Coronary artery (tissue), 2 donors: ENCODE measurements around the gene CDK5RAP3.

Source experiments
- DNase-seq: peaks from one replicate; pipeline ENCODE4 v3.0.0-alpha.2; 2017; ENCODE audit warnings: low spot score
- H3K27ac ChIP-seq, 2 donors: fragments of 200-600 bp; sonication (generic); one replicate each; pipeline ENCODE4 v1.5.1; 2016 to 2019
- H3K4me3 ChIP-seq: fragments of 200-600 bp; sonication (generic); 2 replicates; pipeline ENCODE4 v1.5.1; 2016; ENCODE audit warnings: mild to moderate bottlenecking, moderate library complexity
- TF ChIP-seq, protein P1 (sequence below): fragments of 200-600 bp; sonication (generic); IDR thresholded peaks from one replicate; pipeline ENCODE4 v1.5.1; 2019; ENCODE audit warnings: antibody characterized with exemption

CDK5RAP3 gene

DNA sequence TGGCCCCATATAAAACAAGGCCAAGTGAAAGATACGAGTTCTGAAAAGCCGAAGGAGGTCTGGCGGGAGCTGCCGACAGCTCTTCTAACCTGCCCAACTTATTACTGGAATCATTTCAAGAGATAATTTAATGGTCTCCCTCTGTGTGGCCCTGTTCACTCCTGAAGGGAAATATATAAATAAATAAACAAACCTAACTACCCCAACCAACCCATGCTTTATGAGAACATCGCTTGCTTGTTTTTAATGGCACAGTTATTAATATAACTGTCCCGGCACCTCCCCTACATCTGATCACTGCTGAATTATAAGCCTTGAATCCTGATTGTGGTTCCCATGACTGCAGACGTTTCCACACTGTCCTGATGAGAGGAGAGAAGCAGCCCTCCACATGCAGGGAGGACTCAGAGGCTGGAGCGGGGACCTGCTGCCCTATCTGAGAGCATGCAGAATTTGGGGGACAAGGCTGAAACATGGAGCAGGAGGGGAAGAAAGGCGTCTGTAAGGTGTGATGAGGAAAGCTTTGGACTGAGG, 22.2 kb downstream of the CDK5RAP3 start:
- no peak overlapping the region for H3K4me3 ChIP-seq
- DNase-seq: no peak
- H3K27ac ChIP-seq: no peak overlapping the region
- TF ChIP-seq, protein P1, sequence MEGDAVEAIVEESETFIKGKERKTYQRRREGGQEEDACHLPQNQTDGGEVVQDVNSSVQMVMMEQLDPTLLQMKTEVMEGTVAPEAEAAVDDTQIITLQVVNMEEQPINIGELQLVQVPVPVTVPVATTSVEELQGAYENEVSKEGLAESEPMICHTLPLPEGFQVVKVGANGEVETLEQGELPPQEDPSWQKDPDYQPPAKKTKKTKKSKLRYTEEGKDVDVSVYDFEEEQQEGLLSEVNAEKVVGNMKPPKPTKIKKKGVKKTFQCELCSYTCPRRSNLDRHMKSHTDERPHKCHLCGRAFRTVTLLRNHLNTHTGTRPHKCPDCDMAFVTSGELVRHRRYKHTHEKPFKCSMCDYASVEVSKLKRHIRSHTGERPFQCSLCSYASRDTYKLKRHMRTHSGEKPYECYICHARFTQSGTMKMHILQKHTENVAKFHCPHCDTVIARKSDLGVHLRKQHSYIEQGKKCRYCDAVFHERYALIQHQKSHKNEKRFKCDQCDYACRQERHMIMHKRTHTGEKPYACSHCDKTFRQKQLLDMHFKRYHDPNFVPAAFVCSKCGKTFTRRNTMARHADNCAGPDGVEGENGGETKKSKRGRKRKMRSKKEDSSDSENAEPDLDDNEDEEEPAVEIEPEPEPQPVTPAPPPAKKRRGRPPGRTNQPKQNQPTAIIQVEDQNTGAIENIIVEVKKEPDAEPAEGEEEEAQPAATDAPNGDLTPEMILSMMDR: no peak

DNA sequence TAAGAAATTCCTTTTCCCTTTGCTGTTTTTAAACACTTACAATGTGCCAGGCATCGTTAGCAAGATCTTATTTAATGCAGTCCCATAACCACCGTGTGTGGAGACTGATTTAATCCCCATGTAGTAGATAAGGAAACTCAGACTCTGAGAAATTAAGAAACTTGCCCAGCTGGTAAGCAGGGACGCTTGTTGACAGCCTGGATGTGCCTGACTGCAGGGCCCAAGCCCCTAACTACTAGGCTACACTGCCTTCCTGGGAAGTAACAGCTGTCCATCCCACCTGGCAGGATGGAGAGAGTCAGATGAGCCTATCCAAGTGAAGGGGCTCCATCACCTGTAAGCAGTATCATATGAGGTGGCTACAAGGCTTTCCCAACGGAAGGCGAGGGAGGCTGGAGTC, 23.1 kb downstream of the CDK5RAP3 start:
- DNase-seq: no peak
- TF ChIP-seq, protein P1: no peak
- H3K4me3 ChIP-seq: no peak overlapping the region
- H3K27ac ChIP-seq: no peak overlapping the region

DNA sequence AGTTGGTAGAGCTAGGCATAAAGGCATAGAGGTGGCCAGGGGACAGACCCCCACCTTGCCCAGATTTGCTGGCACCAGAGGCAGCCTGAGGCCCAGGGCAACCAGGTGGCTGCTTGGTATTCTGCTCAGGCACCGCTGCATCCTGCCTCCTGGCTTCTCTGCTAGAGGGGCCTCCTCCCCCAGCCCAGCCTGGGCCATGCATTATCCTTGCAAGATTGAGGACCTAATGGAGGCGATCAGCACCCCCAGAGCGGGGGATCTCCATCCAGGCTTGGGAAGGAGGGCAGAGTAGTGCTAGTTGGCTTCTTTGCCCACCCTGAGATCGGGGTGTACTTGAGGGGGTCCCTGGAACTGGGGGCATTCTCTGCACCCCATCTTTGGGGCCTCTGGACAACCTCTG, 23.8 kb downstream of the CDK5RAP3 start:
- TF ChIP-seq, protein P1: no peak
- Histone ChIP-seq H3K27ac (no peak overlapping the region), H3K4me3 (no peak overlapping the region)
- no peak for DNase-seq

DNA sequence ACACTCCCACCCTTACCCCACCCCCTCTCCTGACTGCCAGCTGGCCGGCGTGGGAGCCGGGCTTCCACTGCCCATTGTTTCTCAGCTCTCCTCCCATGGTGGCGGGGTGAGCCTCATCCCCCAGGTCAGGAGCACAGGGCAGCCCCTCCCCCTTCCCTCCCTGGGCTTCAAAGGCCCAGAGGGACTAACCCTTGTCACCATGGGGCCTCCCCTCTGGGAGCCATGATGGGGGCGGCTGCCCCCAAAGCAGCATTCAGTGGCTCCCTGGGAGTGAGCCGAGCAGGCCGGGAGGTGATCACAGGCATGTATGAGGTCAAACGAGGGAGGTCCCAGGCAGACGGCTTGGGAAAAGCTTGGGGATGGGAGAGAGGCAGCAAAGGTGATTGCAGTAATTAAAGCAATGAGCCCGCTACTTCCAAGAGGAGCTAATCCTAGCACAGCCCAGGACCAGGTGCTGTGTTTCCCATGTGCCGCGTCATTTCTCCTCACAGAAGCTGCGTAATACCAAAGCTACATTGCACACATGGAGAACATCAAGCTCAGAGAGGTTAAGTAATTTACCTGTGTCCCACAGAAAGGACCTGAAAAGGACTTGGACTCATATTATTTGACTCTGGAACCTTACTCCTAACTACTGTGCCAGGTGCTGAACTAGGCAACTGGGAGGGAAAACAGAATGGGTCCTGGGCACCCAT, 24.5 kb downstream of the CDK5RAP3 start:
- no peak for DNase-seq
- Histone ChIP-seq H3K4me3 (no peak overlapping the region), H3K27ac (no peak overlapping the region)
- TF ChIP-seq, protein P1: no peak

DNA sequence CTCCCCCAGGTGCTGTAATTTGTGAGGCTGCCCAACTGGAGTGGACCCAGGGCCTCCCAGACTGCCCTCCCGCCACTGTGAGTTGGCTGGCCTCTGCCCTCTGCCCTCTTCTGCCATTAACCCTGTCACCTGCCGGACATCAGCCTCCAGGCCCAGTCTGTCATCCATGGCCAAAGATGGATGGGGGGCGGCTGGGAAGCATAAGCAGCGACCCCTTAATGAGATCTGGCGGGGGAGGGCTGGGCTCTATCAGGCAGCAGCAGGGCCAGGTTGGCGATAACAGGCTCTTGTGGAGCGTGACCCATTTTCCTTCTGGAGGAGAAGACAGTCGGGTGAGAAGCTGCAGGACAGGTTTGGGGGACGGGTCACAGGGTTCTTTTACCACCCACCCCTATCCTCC, 25.3 kb downstream of the CDK5RAP3 start:
- TF ChIP-seq, protein P1: no peak
- Histone ChIP-seq H3K4me3 (no peak overlapping the region), H3K27ac (no peak overlapping the region)
- no peak for DNase-seq

DNA sequence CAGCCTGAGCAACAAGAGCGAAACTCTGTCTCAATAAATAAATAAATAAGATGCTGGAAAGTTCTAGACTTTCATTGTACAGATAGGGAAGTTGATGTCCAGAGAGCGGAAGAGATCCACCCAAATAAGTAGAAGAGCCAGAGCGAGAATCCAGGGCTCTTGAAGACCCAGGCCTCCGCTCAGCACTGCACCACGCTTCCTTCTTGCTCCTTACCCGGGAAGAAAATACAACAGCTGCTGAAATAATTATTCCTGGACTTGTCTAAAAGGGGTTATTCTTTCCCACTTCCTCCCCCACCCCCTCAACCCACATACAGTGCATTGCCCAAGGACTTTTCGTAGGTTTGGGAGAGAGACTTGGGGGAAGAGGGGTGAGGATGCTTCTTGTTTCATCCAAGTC, 26.7 kb downstream of the CDK5RAP3 start:
- TF ChIP-seq, protein P1: no peak
- DNase-seq: no peak
- peak overlapping the region in 1 of 2 donors; percentile 48 for H3K27ac ChIP-seq
- H3K4me3 ChIP-seq: no peak overlapping the region

DNA sequence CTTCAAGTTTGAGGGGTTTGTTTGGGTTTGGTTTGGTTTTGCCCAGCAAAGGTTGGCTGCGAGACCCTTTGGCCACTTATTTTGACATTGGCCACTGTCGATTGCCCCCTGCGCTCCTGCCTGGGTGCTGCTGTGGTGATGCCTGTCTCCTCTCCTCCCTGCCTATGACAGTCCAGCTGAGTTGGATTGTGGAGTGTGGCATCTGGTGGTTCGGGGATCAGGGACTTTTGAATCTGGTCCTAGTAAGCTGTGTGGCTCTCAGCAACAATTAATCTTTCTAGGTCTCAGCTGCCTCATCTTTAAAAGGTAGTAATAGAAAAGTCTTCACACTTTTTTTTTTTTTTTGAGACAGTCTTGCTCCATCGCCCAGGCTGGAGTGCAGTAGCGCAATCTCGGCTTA, 27.1 kb downstream of the CDK5RAP3 start:
- TF ChIP-seq, protein P1: no peak
- Histone ChIP-seq H3K27ac (peak overlapping the region in 1 of 2 donors; percentile 48), H3K4me3 (no peak overlapping the region)
- no peak for DNase-seq
